ENCODE results near the gene APOB.

- TF ChIP-seq CTCF (IDR thresholded peaks at IDR 0.05) = no peak
- no peak for TF ChIP-seq ATF3 (CRISPR knock-in tag; conservative IDR thresholded peaks at IDR 0.05)
- TF ChIP-seq ZBTB21 (CRISPR knock-in tag; IDR thresholded peaks at IDR 0.05; ENCODE audit: borderline replicate concordance) = no peak
- no peak for TF ChIP-seq HMGXB4 (CRISPR knock-in tag; IDR thresholded peaks at IDR 0.05)
- no peak for TF ChIP-seq ARID4B (CRISPR knock-in tag; IDR thresholded peaks at IDR 0.05; ENCODE audit: borderline replicate concordance)
- TF ChIP-seq NFATC4 (CRISPR knock-in tag; IDR thresholded peaks at IDR 0.05) = no peak
- TF ChIP-seq TCF7 (CRISPR knock-in tag; IDR thresholded peaks at IDR 0.05; ENCODE audit: low read depth) = no peak
- no peak for TF ChIP-seq JAZF1 (CRISPR knock-in tag; IDR thresholded peaks at IDR 0.05)
- no peak for TF ChIP-seq CBFB (CRISPR knock-in tag; IDR thresholded peaks at IDR 0.05; ENCODE audit: low read depth)
- TF ChIP-seq ERG (CRISPR knock-in tag; IDR thresholded peaks at IDR 0.05) = no peak
- no peak for TF ChIP-seq SP1 (CRISPR knock-in tag; conservative IDR thresholded peaks at IDR 0.05)
- TF ChIP-seq TEAD4 (CRISPR knock-in tag; IDR thresholded peaks at IDR 0.05) = no peak
- TF ChIP-seq IRF2 (CRISPR knock-in tag; IDR thresholded peaks at IDR 0.05; ENCODE audit: borderline replicate concordance, low read depth) = no peak
- TF ChIP-seq USF1 (CRISPR knock-in tag; IDR thresholded peaks at IDR 0.05) = no peak
These were observed 34.4 kb upstream of the APOB start for GRCh38 chr2:21078296-21078695.
